Endothelial cell (in vitro differentiated cells): ENCODE measurements around the gene POP4. TPM values are rescaled to one million over a fixed set of nuclear protein-coding genes. Genes with fewer than 3 reads are reported as not detected.
A peak's percentile ranks its signal among the peaks of the same experiment; 100 is the strongest.
"Not testable (repeated sequence)": the region's sequence is repeated elsewhere in the genome, so short reads cannot be mapped to it uniquely, and the experiment has no call there.

Experiments used
- DNase-seq: peaks from one replicate; pipeline ENCODE4 v3.0.0; 2021; ENCODE audit warnings: low spot score
- H3K27ac Mint-ChIP-seq: one replicate; pipeline ENCODE4 v1.8.0; 2021; ENCODE audit warnings: mixed read lengths, inconsistent platforms; ENCODE audit not compliant: unreplicated experiment
- H3K27me3 Mint-ChIP-seq: one replicate; pipeline ENCODE4 v1.8.0; 2021; ENCODE audit warnings: mild to moderate bottlenecking, moderate library complexity, mixed read lengths, inconsistent platforms; ENCODE audit not compliant: unreplicated experiment
- H3K36me3 Mint-ChIP-seq: one replicate; pipeline ENCODE4 v1.8.0; 2021; ENCODE audit warnings: mild to moderate bottlenecking, low read depth, mixed read lengths, inconsistent platforms; ENCODE audit not compliant: unreplicated experiment
- H3K4me1 Mint-ChIP-seq: one replicate; pipeline ENCODE4 v1.8.0; 2021; ENCODE audit warnings: mild to moderate bottlenecking, mixed read lengths, inconsistent platforms; ENCODE audit not compliant: unreplicated experiment
- H3K4me3 Mint-ChIP-seq: one replicate; pipeline ENCODE4 v1.8.0; 2021; ENCODE audit warnings: mild to moderate bottlenecking, mixed read lengths, inconsistent platforms; ENCODE audit not compliant: unreplicated experiment
- H3K9me3 Mint-ChIP-seq: one replicate; pipeline ENCODE4 v1.8.0; 2021; ENCODE audit warnings: mixed read lengths, inconsistent platforms; ENCODE audit not compliant: unreplicated experiment
- total RNA-seq: library from RNA; stranded (reverse); fragmentation: NEBNext Ultra II Directional; extraction: Animal tissue kit (Norgen Biotek cat#: 25700); gene quantifications from one replicate; pipeline ENCODE4 v1.2.1, GENCODE V29; 2021; ENCODE audit not compliant: unreplicated experiment
- TF ChIP-seq, protein P1 (sequence below): fragments of 200-600 bp; sonication (generic); IDR thresholded peaks from one replicate; pipeline ENCODE4 v1.5.0; 2021; ENCODE audit warnings: antibody characterized with exemption; ENCODE audit not compliant: unreplicated experiment

POP4 gene
- total RNA-seq, 1 donor from 2014 or later: 48.8 TPM

DNA sequence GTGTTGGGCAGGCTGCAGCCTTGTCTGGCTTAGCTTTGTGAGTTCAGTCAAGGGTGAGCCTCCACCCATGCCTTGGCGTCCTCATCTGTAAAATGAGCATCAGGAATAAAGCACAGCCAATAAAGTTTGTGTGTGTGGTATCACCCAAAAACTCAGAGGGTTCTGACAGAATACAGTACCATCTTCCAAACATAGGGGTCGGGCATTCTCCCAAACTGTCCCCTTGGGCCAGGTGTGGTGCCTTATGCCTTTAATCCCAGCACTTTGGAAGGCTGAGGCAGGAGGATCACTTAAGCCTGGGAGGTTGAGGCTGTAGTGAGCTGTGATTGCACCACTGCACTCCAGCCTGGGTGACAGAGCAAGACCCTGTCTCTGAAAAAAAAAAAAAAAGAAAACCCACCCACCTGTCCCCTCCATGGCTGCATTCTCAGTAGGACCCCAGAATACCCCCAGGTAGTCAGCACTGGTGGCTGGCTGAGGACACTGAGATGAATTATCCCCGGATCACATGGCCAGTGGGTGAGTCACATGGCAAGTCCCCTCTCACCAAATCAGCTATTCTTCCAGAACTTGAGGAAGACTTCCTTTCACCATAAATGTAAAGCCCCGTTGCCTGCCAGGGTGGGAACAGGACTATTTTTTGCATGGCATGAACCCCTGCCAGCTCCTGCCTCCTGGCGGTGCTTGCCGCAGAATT lies 18.6 kb downstream of the POP4 start:
- DNase-seq: no peak
- Mint-ChIP-seq H3K27me3 (peaks cover 6% of the 10 kb centered on the region), H3K4me1 (peaks cover 4% of the 10 kb centered on the region), H3K9me3 (no peaks in the 10 kb centered on the region), H3K4me3 (no peak overlapping the region), H3K36me3 (no peaks in the 10 kb centered on the region), H3K27ac (no peak overlapping the region)
- TF ChIP-seq, protein P1, sequence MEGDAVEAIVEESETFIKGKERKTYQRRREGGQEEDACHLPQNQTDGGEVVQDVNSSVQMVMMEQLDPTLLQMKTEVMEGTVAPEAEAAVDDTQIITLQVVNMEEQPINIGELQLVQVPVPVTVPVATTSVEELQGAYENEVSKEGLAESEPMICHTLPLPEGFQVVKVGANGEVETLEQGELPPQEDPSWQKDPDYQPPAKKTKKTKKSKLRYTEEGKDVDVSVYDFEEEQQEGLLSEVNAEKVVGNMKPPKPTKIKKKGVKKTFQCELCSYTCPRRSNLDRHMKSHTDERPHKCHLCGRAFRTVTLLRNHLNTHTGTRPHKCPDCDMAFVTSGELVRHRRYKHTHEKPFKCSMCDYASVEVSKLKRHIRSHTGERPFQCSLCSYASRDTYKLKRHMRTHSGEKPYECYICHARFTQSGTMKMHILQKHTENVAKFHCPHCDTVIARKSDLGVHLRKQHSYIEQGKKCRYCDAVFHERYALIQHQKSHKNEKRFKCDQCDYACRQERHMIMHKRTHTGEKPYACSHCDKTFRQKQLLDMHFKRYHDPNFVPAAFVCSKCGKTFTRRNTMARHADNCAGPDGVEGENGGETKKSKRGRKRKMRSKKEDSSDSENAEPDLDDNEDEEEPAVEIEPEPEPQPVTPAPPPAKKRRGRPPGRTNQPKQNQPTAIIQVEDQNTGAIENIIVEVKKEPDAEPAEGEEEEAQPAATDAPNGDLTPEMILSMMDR: peak; percentile 13

DNA sequence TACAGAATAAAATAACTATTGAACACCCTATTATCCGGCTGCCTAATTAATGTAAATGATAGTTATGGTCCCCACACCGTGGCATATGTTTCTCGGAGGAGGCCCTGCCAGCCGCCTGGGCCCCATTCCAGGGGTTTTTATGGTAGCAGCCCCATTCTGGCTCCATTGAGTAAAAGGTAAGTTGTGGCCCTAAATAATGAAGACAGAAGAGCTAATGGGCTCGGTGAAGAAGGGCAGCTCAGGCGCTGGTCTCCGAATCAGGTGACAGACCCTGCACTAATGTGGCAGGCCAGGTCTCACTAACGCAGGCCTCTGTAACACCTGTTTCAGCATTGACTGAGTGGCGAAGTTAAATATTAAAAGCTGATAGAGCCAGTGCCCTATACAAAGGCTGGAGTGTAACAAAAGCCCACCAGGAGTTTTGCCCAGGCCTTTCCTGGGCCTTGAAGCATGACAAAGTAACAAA lies 19.1 kb downstream of the POP4 start:
- TF ChIP-seq, protein P1: no peak

DNA sequence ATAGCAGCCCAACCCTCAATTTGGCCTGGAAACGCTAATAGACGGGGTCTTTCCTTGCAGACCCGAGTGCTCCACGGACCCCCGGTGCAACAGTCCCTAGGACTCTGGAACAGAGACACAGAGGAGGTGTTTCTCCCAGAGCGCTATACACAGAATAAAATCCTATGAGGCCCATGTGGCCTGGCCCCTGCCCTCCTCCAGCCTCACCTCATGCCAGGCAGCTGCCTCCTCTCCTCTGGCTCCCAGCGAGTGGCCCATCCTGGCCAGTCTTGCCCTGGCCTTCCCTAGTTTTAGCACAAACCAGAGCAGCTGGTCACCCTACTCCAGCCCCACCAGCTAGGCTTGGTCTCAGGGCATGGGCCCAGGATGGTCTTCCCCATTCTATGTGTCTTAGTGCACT lies 20.3 kb downstream of the POP4 start:
- no peak overlapping the region for H3K4me3 Mint-ChIP-seq
- peaks cover under 1% of the 10 kb centered on the region for H3K27me3 Mint-ChIP-seq
- DNase-seq: no peak
- no peak overlapping the region for H3K27ac Mint-ChIP-seq
- H3K4me1 Mint-ChIP-seq: peaks cover under 1% of the 10 kb centered on the region
- H3K9me3 Mint-ChIP-seq: no peaks in the 10 kb centered on the region
- no peaks in the 10 kb centered on the region for H3K36me3 Mint-ChIP-seq
- TF ChIP-seq, protein P1: no peak

More for the DNA sequence above, 19.1 kb downstream of the POP4 start:
- H3K36me3 Mint-ChIP-seq: no peaks in the 10 kb centered on the region
- peaks cover 6% of the 10 kb centered on the region for H3K27me3 Mint-ChIP-seq
- no peak overlapping the region for H3K4me3 Mint-ChIP-seq
- H3K27ac Mint-ChIP-seq: no peak overlapping the region
- DNase-seq: no peak
- no peaks in the 10 kb centered on the region for H3K9me3 Mint-ChIP-seq
- H3K4me1 Mint-ChIP-seq: peaks cover 4% of the 10 kb centered on the region

DNA sequence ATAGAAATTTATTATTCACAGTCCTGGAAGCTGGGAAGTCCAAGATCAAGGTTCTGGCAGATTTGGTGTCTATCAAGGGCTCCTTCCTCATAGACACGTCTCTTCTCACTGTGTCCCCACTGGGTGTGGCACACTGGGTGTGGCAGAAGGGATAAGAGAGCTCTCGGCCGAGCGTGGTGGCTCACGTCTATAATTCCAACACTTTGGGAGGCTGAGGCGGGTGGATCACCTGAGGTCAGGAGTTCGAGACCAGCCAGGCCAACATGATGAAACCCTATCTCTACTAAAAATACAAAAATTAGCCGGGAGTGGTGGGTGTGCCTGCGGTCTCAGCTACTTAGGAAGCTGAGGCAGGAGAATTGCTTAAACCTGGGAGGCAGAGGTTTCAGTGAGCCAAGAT lies 20.7 kb downstream of the POP4 start:
- H3K27ac Mint-ChIP-seq, H3K27me3 Mint-ChIP-seq, H3K36me3 Mint-ChIP-seq, H3K4me1 Mint-ChIP-seq, H3K4me3 Mint-ChIP-seq, DNase-seq, H3K9me3 Mint-ChIP-seq: not testable (repeated sequence)

DNA sequence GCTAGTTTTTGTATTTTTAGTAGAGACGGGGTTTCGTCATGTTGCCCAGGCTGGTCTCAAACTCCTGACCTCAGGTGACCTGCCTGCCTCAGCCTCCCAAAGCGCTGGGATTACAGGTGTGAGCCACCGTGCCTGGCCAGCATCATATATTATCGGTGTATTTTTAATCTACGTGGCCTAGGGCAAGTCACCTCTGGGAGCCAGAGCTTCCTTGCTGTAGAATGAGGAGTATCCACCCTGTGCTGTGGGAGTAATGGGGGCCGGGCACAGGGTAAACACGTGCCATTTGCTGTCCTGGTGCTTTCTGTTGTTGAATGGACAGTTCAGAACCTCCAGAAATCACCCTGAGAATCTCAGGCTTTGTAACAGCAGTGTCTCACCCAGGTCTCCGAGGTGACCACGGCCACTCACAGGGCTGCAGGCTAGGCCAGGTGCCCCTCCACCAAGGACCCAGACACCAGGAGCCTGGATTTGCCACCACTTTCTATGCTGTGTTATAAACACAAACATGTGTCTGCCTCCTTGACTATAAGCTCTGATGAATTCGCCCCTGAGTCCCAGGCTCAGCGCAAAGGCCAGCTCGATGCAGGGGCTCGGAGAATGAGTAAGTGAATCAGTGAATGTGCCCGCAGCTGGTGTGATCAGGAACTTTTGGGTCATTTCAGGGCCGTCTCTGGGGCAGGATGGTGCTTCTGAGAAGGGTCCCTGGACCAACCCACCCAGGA lies 22.7 kb downstream of the POP4 start:
- H3K4me1 Mint-ChIP-seq: no peaks in the 10 kb centered on the region
- H3K27ac Mint-ChIP-seq: no peak overlapping the region

More for the DNA sequence above, 22.7 kb downstream of the POP4 start:
- TF ChIP-seq, protein P1: no peak
- DNase-seq: no peak
- Mint-ChIP-seq H3K4me3 (no peak overlapping the region), H3K27me3 (no peaks in the 10 kb centered on the region), H3K9me3 (no peaks in the 10 kb centered on the region), H3K36me3 (no peaks in the 10 kb centered on the region)
